Measurements from ENCODE around the gene HYAL3.

The HYAL3 gene, protein sequence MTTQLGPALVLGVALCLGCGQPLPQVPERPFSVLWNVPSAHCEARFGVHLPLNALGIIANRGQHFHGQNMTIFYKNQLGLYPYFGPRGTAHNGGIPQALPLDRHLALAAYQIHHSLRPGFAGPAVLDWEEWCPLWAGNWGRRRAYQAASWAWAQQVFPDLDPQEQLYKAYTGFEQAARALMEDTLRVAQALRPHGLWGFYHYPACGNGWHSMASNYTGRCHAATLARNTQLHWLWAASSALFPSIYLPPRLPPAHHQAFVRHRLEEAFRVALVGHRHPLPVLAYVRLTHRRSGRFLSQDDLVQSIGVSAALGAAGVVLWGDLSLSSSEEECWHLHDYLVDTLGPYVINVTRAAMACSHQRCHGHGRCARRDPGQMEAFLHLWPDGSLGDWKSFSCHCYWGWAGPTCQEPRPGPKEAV

DNA sequence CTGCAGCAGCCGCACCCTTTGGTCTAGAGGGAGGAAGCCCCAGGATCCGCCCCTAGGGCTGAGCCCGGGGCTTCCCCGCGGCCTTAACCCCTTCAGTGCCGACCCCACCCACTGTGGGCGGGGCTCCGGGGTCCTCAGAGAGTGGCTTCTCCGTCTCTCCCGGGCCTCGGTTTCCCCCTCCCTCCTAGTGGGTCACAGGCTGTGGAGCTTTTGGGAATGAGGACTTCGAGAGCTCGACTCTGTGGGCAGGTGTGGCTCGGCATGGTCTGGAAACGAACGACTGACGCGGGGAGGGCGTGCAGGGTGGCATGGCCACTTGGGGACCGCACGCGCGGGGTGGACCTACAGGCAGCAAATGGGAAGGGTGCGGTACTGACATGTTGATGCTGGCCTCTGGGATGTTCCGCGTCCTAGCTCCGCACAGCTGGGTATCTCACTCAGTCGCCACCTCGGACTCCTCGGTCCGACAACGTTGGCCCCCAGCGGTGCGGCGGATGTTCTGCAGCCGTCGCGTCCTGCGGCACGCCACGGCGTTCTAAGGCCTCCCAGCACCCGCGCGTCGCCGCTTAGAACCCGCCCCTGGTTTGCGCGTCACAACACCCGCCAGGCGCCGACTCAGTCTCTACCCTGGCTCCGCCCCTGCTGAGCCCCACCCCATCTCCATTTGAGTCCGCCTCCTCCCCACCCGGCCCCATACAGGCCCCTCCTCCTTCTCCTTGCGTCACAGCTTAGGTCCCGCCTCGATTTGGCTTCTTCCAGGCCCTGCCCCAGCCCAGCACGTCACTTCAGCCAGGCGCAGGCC is at the start of gene HYAL3, which contains the start of gene NAA80:
Gene HYAL3, minus strand, starts transcription at position 570 of the 802 bp plus-strand sequence. CDS start 3,803 bp downstream, outside the sequence.
Gene NAA80, minus strand, starts transcription at position 570 of the 802 bp plus-strand sequence. CDS start 1,942 bp downstream, outside the sequence.
- no peaks in the 10 kb centered on the region for H3K9me3 ChIP-seq (ENCODE audit: control insufficient read depth in 2 of 2, low read length in 2 of 2)
- no peaks in the 10 kb centered on the region for H3K36me3 ChIP-seq (ENCODE audit: control insufficient read depth in 2 of 2, insufficient read depth in 2 of 2, low read length in 2 of 2)
- H3K27me3 ChIP-seq (ENCODE audit: control insufficient read depth in 1 of 2, insufficient read depth in 2 of 2, low read length in 2 of 2) = no peaks in the 10 kb centered on the region
- peaks cover 39% of the 10 kb centered on the region for H3K4me1 ChIP-seq (ENCODE audit: control insufficient read depth, insufficient read depth, low read length)
- peak within 1 kb of the TSS; percentile 73 to 89 for H3K9ac ChIP-seq (ENCODE audit: low read length in 2 of 2)
- H3K4me3 ChIP-seq (ENCODE audit: low read length in 2 of 2) = peak within 1 kb of the TSS; percentile 71 to 92
- H3K27ac ChIP-seq (ENCODE audit: low read length) = peak within 1 kb of the TSS; percentile 84

DNA sequence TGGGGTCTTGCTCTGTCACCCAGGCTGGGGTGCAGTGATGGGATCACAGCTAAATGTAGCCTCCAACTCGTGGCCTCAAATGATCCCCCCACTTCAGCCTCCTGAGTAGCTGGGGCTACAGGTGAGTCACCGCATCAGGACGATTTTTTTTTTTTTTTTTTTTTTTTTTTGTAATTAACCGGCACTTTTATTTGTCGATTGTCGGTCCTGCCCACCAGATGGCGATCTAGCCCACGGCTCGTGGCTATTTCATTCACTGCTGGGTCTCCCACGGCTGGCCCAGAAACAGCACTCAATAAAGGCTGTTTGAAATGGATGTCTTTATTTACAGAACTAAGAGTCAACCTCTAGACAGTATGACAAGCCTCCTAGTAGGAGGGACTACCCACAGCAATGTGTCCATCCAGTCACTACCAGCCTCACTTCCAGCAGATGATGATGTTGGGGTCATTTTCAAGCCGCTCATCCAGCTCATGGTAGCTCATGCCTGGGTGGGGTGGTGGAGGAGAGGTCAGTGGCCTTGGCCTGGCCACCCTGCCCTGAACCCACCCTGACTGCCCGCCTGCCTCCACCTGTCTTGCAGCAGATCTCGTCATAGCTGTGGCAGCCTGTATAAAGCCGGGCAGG is 48.1 kb upstream of the HYAL3 start:
- peaks cover 3 to 4% of the 10 kb centered on the region in 2 donors for H3K27me3 ChIP-seq (ENCODE audit: control insufficient read depth in 1 of 2, insufficient read depth in 2 of 2, low read length in 2 of 2)
- H3K4me1 ChIP-seq (ENCODE audit: control insufficient read depth, insufficient read depth, low read length) = peaks cover 43% of the 10 kb centered on the region
- H3K9ac ChIP-seq (ENCODE audit: low read length in 2 of 2) = no peak overlapping the region
- no peak overlapping the region for H3K4me3 ChIP-seq (ENCODE audit: low read length in 2 of 2)
- no peak overlapping the region for H3K27ac ChIP-seq (ENCODE audit: low read length)
- H3K9me3 ChIP-seq (ENCODE audit: control insufficient read depth in 2 of 2, low read length in 2 of 2) = no peaks in the 10 kb centered on the region
- H3K36me3 ChIP-seq (ENCODE audit: control insufficient read depth in 2 of 2, insufficient read depth in 2 of 2, low read length in 2 of 2) = peaks cover 0 to 14% of the 10 kb centered on the region in 2 donors

DNA sequence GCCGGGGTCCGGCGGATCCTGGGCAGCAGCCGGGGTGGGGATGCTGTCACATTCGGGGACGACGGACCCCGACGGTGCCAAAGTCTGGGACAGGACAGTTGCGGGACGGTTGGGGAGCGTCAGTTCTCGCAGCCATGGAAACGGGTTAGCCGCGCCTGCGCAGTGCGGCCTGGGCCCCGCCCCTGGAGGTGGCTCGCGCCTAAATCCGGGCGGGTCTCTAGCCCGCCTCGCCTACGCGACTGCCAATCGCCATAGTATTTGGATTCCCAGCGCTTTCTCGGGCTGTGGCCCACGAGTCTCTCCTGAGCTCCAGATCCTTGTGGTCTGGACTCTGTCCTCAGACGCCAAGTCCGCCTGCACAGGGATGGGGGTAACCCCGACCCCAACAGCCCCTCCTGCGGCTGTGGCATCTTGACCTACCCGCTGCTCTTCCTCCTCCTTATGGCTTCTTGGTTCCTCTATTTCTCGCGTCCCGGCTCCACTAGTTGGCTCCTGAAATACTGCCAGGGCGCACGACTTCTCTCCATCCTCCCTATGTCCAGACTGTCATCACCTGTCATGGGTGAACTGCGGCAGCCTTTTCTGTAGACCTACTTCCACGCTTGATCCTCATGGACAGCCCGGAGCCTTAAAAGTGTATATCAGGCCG is 46.5 kb upstream of the HYAL3 start, which contains the start of gene ZMYND10:
Gene ZMYND10, minus strand, starts transcription at position 147 of the 649 bp plus-strand sequence. CDS start 153 bp downstream, outside the sequence.
- H3K36me3 ChIP-seq (ENCODE audit: control insufficient read depth in 2 of 2, insufficient read depth in 2 of 2, low read length in 2 of 2) = peaks cover 0 to 14% of the 10 kb centered on the region in 2 donors
- H3K4me3 ChIP-seq (ENCODE audit: low read length in 2 of 2) = peak within 1 kb of the TSS; percentile 33 to 69
- peaks cover 3 to 4% of the 10 kb centered on the region in 2 donors for H3K27me3 ChIP-seq (ENCODE audit: control insufficient read depth in 1 of 2, insufficient read depth in 2 of 2, low read length in 2 of 2)
- H3K27ac ChIP-seq (ENCODE audit: low read length) = no peak within 1 kb of the TSS
- peaks cover 40% of the 10 kb centered on the region for H3K4me1 ChIP-seq (ENCODE audit: control insufficient read depth, insufficient read depth, low read length)
- no peaks in the 10 kb centered on the region for H3K9me3 ChIP-seq (ENCODE audit: control insufficient read depth in 2 of 2, low read length in 2 of 2)
- H3K9ac ChIP-seq (ENCODE audit: low read length in 2 of 2) = peak within 1 kb of the TSS; percentile 36 to 46

DNA sequence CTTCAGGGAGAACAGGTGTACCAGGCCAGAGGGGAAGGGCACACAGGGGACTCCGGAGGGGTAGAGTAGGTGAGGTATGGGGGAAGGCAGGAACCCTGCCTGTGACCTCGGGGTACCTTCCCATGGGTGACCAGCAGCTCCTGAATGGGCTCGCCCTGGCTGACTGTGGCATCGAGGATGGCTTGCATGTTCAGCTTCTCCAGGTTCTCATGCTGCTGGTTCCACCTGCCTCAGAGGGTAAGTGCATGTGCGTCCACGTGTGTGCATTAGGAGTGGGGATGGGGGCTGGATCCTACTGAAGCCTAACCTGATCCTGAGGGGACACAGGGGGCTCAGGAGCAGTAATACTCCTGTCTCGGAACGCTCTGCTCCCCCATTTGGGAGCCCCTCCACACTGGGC is 45.8 kb upstream of the HYAL3 start:
- no peaks in the 10 kb centered on the region for H3K9me3 ChIP-seq (ENCODE audit: control insufficient read depth in 2 of 2, low read length in 2 of 2)
- peak overlapping the region; percentile 33 to 69 for H3K4me3 ChIP-seq (ENCODE audit: low read length in 2 of 2)
- H3K4me1 ChIP-seq (ENCODE audit: control insufficient read depth, insufficient read depth, low read length) = peaks cover 42% of the 10 kb centered on the region
- H3K27ac ChIP-seq (ENCODE audit: low read length) = no peak overlapping the region
- H3K27me3 ChIP-seq (ENCODE audit: control insufficient read depth in 1 of 2, insufficient read depth in 2 of 2, low read length in 2 of 2) = peaks cover 3 to 4% of the 10 kb centered on the region in 2 donors
- H3K36me3 ChIP-seq (ENCODE audit: control insufficient read depth in 2 of 2, insufficient read depth in 2 of 2, low read length in 2 of 2) = peaks cover 0 to 14% of the 10 kb centered on the region in 2 donors
- peak overlapping the region in 1 of 2 donors; percentile 46 for H3K9ac ChIP-seq (ENCODE audit: low read length in 2 of 2)

DNA sequence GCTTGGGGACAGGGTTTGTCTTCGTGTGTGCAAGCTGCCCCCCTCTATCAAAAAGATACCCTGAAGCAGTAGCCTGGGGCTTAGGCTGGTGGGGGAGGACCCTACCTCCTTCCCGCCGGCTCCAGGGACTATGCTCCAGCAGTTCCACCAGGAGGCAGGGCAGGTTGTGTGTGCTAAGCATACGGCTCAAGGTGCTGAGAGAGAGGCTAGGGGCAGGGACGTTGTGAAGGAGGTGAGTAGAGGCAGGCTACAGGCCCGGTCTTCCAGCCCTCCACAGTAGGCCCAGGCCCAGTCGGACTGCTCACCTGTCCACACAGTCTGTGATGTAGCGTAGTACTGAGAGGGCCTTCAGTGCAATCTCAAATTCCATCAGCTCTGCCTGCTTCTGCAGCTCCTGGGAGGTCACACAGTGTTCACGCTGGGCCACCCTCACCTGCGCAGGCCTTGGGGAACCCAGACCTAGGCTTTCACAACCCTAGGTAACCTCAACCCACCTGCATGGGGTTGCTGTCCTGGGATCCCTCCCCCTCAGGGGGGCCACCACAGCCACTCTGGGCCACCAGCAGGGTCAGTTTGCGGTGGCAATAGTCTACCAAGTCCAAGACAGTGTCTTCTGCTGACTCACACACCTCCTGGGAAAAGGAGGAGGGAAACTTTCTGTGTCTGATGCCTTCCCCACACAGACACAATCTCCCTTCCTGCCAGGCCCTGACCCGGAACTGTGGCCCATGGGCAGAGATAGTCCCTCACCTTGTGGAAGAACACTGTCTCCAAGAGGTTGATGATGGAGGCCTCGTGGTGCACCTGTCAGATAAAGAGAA is 43.8 kb upstream of the HYAL3 start:
- H3K9me3 ChIP-seq (ENCODE audit: control insufficient read depth in 2 of 2, low read length in 2 of 2) = no peaks in the 10 kb centered on the region
- peaks cover 37% of the 10 kb centered on the region for H3K4me1 ChIP-seq (ENCODE audit: control insufficient read depth, insufficient read depth, low read length)
- peaks cover 0 to 7% of the 10 kb centered on the region in 2 donors for H3K36me3 ChIP-seq (ENCODE audit: control insufficient read depth in 2 of 2, insufficient read depth in 2 of 2, low read length in 2 of 2)
- no peak overlapping the region for H3K4me3 ChIP-seq (ENCODE audit: low read length in 2 of 2)
- peaks cover 3 to 4% of the 10 kb centered on the region in 2 donors for H3K27me3 ChIP-seq (ENCODE audit: control insufficient read depth in 1 of 2, insufficient read depth in 2 of 2, low read length in 2 of 2)
- H3K27ac ChIP-seq (ENCODE audit: low read length) = no peak overlapping the region
- no peak overlapping the region for H3K9ac ChIP-seq (ENCODE audit: low read length in 2 of 2)

DNA sequence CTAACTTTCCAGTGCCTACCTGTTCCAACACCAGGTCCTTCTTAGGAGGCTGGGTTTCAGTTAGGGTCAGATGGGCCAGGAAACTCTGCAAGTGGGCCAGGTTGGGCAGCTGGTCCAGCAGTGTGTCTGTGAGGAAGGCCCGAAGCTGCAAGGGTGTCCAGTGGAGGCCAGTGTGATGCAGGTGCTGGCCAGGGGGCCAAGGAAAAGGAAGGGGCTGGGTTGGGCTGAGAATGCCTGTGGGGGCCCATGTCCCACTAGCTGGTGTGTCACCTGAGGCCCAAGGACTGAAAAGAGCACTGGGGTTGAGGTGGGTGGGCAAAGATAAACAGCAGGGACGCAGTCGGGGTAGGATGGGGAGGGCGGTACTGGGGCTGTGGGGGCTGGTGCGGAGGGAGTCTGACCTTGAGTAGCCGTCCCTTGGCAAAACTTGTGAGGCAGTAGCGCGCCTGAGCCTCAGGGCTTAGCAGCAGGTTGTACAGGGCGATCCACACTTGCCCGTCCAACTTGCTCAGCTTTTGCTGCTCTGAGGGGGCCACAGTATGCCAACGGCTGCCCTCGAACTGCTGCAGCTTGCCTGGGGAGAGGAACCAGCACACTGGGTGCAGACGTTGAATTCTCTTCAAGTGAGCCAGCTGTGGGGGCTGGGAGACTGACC is 42.9 kb upstream of the HYAL3 start:
- H3K9me3 ChIP-seq (ENCODE audit: control insufficient read depth in 2 of 2, low read length in 2 of 2) = no peaks in the 10 kb centered on the region
- H3K4me1 ChIP-seq (ENCODE audit: control insufficient read depth, insufficient read depth, low read length) = peaks cover 40% of the 10 kb centered on the region
- H3K27me3 ChIP-seq (ENCODE audit: control insufficient read depth in 1 of 2, insufficient read depth in 2 of 2, low read length in 2 of 2) = peaks cover 3 to 4% of the 10 kb centered on the region in 2 donors
- no peaks in the 10 kb centered on the region for H3K36me3 ChIP-seq (ENCODE audit: control insufficient read depth in 2 of 2, insufficient read depth in 2 of 2, low read length in 2 of 2)
- no peak overlapping the region for H3K4me3 ChIP-seq (ENCODE audit: low read length in 2 of 2)
- no peak overlapping the region for H3K27ac ChIP-seq (ENCODE audit: low read length)
- H3K9ac ChIP-seq (ENCODE audit: low read length in 2 of 2) = no peak overlapping the region

DNA sequence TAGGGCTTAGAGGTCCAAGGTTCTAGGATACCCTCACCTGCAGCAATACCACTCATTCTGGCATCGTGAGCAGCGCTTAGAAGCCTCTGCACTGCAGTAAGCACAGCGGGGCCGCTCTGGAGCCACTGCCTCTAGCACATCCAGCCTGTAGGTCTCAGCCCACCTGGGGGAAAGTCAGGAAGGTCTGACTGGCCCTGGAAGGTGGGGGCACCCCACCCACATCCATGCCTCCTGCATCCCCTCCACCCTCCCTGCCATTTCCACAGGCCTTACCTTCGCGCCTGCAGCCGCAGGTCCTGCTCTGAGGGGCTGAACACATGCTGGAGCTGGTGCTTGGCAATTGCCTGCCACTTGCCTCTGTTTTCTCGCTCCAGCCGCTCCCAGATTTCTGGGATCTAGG is 42.3 kb upstream of the HYAL3 start:
- Histone ChIP-seq H3K4me1 (ENCODE audit: control insufficient read depth, insufficient read depth, low read length) (peaks cover 44% of the 10 kb centered on the region), H3K9me3 (ENCODE audit: control insufficient read depth in 2 of 2, low read length in 2 of 2) (no peaks in the 10 kb centered on the region), H3K36me3 (ENCODE audit: control insufficient read depth in 2 of 2, insufficient read depth in 2 of 2, low read length in 2 of 2) (no peaks in the 10 kb centered on the region), H3K4me3 (ENCODE audit: low read length in 2 of 2) (peak overlapping the region; percentile 67 to 73), H3K27ac (ENCODE audit: low read length) (no peak overlapping the region), H3K9ac (ENCODE audit: low read length in 2 of 2) (peak overlapping the region in 1 of 2 donors; percentile 50), H3K27me3 (ENCODE audit: control insufficient read depth in 1 of 2, insufficient read depth in 2 of 2, low read length in 2 of 2) (peaks cover 3 to 4% of the 10 kb centered on the region in 2 donors)

DNA sequence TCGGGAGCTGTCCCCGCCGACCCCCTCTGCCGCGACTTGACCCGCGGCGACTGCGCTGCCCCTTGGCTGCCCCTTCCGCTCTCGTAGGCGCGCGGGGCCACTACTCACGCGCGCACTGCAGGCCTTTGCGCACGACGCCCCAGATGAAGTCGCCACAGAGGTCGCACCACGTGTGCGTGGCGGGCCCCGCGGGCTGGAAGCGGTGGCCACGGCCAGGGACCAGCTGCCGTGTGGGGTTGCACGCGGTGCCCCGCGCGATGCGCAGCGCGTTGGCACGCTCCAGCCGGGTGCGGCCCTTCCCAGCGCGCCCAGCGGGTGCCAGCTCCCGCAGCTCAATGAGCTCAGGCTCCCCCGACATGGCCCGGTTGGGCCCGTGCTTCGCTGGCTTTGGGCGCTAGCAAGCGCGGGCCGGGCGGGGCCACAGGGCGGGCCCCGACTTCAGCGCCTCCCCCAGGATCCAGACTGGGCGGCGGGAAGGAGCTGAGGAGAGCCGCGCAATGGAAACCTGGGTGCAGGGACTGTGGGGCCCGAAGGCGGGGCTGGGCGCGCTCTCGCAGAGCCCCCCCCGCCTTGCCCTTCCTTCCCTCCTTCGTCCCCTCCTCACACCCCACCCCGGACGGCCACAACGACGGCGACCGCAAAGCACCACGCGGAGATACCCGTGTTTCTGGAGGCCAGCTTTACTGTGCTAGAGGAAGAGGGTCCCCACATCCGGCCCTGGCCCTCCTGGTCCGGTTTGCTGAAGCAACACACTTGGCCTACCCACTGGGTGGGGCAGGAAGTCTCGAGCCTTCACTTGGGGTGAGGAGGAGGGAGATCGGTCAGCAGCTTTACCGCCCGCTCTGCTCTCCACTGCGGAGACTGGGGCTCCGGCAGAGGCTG is 41.5 kb upstream of the HYAL3 start, which contains the start of gene RASSF1:
Gene RASSF1, minus strand, starts transcription at position 389 of the 882 bp plus-strand sequence. Its CDS starts 31 bp downstream, at position 358.
- peaks cover 3 to 4% of the 10 kb centered on the region in 2 donors for H3K27me3 ChIP-seq (ENCODE audit: control insufficient read depth in 1 of 2, insufficient read depth in 2 of 2, low read length in 2 of 2)
- H3K36me3 ChIP-seq (ENCODE audit: control insufficient read depth in 2 of 2, insufficient read depth in 2 of 2, low read length in 2 of 2) = no peaks in the 10 kb centered on the region
- H3K4me3 ChIP-seq (ENCODE audit: low read length in 2 of 2) = peak within 1 kb of the TSS; percentile 67 to 73
- H3K27ac ChIP-seq (ENCODE audit: low read length) = peak within 1 kb of the TSS; percentile 31
- peaks cover 51% of the 10 kb centered on the region for H3K4me1 ChIP-seq (ENCODE audit: control insufficient read depth, insufficient read depth, low read length)
- H3K9me3 ChIP-seq (ENCODE audit: control insufficient read depth in 2 of 2, low read length in 2 of 2) = no peaks in the 10 kb centered on the region
- H3K9ac ChIP-seq (ENCODE audit: low read length in 2 of 2) = peak within 1 kb of the TSS; percentile 50 to 55
